Caco-2 (cell line): ENCODE results near the gene OAS1. TPM values are rescaled to one million over a fixed set of nuclear protein-coding genes. Genes with fewer than 3 reads are reported as not detected.

ENCODE experiments used
- BruUV-seq: library from RNA; stranded (reverse); fragments of 400-500 nt; replicated peaks from 2 replicates; lab custom pipeline; 2021; lab: Mats Ljungman, UMichigan
- CTCF ChIA-PET: fragments of 300-600 bp; sonication (Branson Sonifier 250); formaldehyde crosslinking; loops from one replicate; lab custom pipeline; 2022; ENCODE audit warnings: antibody characterized with exemption; lab: Charles Lee
- POLR2A ChIA-PET: fragments of 300-600 bp; sonication (Branson Sonifier 250); formaldehyde crosslinking; loops from one replicate; lab custom pipeline; 2022; ENCODE audit warnings: antibody characterized with exemption; lab: Charles Lee
- DNase-seq, 2 experiments: peaks; one replicate each; pipeline versions ENCODE4 v3.0.0 to v3.0.0-alpha.2; 2020 to 2022
- H3K27me3 ChIP-seq: replicated peaks from 2 replicates; pipeline ENCODE4 v1.6.0; 2011; ENCODE audit warnings: low read length; ENCODE audit not compliant: control insufficient read depth, insufficient read depth
- H3K36me3 ChIP-seq: 2 replicates; pipeline ENCODE4 v1.5.1; 2011; ENCODE audit warnings: low read length; ENCODE audit not compliant: control insufficient read depth, insufficient read depth
- H3K4me1 ChIP-seq: fragments of 250-450 bp; sonication (Bioruptor Pico); 2 replicates; pipeline ENCODE4 v1.5.1; 2020; ENCODE audit warnings: mild to moderate bottlenecking
- H3K4me3 ChIP-seq: 2 replicates; pipeline ENCODE4 v1.5.1; 2011; ENCODE audit warnings: low read depth, mild to moderate bottlenecking, control low read depth, low read length
- H3K9me3 ChIP-seq: fragments of 250-450 bp; sonication (Bioruptor Pico); 2 replicates; pipeline ENCODE4 v1.5.1; 2020; ENCODE audit warnings: mild to moderate bottlenecking, moderate library complexity
- H3K27ac Mint-ChIP-seq: one replicate; pipeline ENCODE4 v1.8.0; 2022; ENCODE audit warnings: mixed read lengths; ENCODE audit not compliant: unreplicated experiment
- H3K27me3 Mint-ChIP-seq: one replicate; pipeline ENCODE4 v1.8.0; 2022; ENCODE audit warnings: mixed read lengths; ENCODE audit not compliant: insufficient read depth, unreplicated experiment
- H3K36me3 Mint-ChIP-seq: one replicate; pipeline ENCODE4 v1.8.0; 2022; ENCODE audit warnings: mild to moderate bottlenecking, mixed read lengths; ENCODE audit not compliant: insufficient read depth, unreplicated experiment
- H3K4me1 Mint-ChIP-seq: one replicate; pipeline ENCODE4 v1.8.0; 2022; ENCODE audit warnings: low read depth, mixed read lengths; ENCODE audit not compliant: unreplicated experiment
- H3K4me3 Mint-ChIP-seq: one replicate; pipeline ENCODE4 v1.8.0; 2022; ENCODE audit warnings: mild to moderate bottlenecking, moderate library complexity, mixed read lengths; ENCODE audit not compliant: unreplicated experiment
- H3K9me3 Mint-ChIP-seq: one replicate; pipeline ENCODE4 v1.8.0; 2022; ENCODE audit warnings: mixed read lengths; ENCODE audit not compliant: unreplicated experiment
- CTCF ChIP-seq, 2 experiments: fragments of 200-600 bp in 1 of 2; IDR thresholded peaks; 1 replicate in 1 of 2; 2 replicates in 1 of 2; pipeline versions ENCODE4 v1.5.1 to v1.8.0; 2011 to 2022; ENCODE audit warnings: antibody characterized with exemption in 1 of 2, control low read depth in 1 of 2, inconsistent platforms in 1 of 2, low read depth in 1 of 2, low read length in 1 of 2, mild to moderate bottlenecking in 1 of 2, moderate library complexity in 1 of 2; ENCODE audit not compliant: insufficient read depth in 1 of 2, severe bottlenecking in 1 of 2, unreplicated experiment in 1 of 2
- intact Hi-C: fragments of 100-400 bp; cut with micrococcal nuclease; formaldehyde crosslinking; loops from one replicate; pipeline ENCODE4 v1.10.0; 2022; ENCODE audit not compliant: unreplicated experiment
- total RNA-seq: library from RNA; stranded (reverse); gene quantifications from 2 replicates; pipeline ENCODE4 v1.2.3, GENCODE V29; 2022

The OAS1 gene
- total RNA-seq, 1 experiment from 2014 or later = 14.2 TPM

GRCh38 chr12:112927475-112927874, 20.7 kb downstream of the OAS1 start:
- DNase-seq = no peak
- intact Hi-C loops = no loop called here
- Histone ChIP-seq H3K9me3 (peaks cover 34% of the 10 kb centered on the region), H3K4me1 (peaks cover 39% of the 10 kb centered on the region), H3K36me3 (no peaks in the 10 kb centered on the region), H3K4me3 (no peak overlapping the region), H3K27me3 (no peaks in the 10 kb centered on the region)
- peaks cover 9% of the 10 kb centered on the region for H3K9me3 Mint-ChIP-seq
- no peak overlapping the region for H3K4me3 Mint-ChIP-seq
- peaks cover 8% of the 10 kb centered on the region for H3K4me1 Mint-ChIP-seq
- CTCF ChIA-PET = no interaction called here
- peak overlapping the region; percentile 67 for H3K27ac Mint-ChIP-seq
- no peak for TF ChIP-seq CTCF (IDR thresholded peaks at IDR 0.05; ENCODE audit: insufficient read depth in 1 of 2, low read depth in 1 of 2, low read length in 1 of 2, severe bottlenecking in 1 of 2, unreplicated experiment in 1 of 2)
- BruUV-seq = no TSS peak
- peaks cover 2% of the 10 kb centered on the region for H3K27me3 Mint-ChIP-seq
- POLR2A ChIA-PET = no interaction called here
- peaks cover 10% of the 10 kb centered on the region for H3K36me3 Mint-ChIP-seq

- Histone ChIP-seq H3K27me3 (no peaks in the 10 kb centered on the region), H3K4me3 (no peak overlapping the region), H3K4me1 (peaks cover 43% of the 10 kb centered on the region), H3K9me3 (peaks cover 34% of the 10 kb centered on the region), H3K36me3 (no peaks in the 10 kb centered on the region)
- no TSS peak for BruUV-seq
- H3K27ac Mint-ChIP-seq = no peak overlapping the region
- no peak for DNase-seq
- intact Hi-C loops = no loop called here
- no peaks in the 10 kb centered on the region for H3K27me3 Mint-ChIP-seq
- ChIA-PET POLR2A (no interaction called here), CTCF (no interaction called here)
- no peak overlapping the region for H3K4me3 Mint-ChIP-seq
- H3K4me1 Mint-ChIP-seq = peaks cover 13% of the 10 kb centered on the region
- no peak for TF ChIP-seq CTCF (IDR thresholded peaks at IDR 0.05; ENCODE audit: insufficient read depth in 1 of 2, low read depth in 1 of 2, low read length in 1 of 2, severe bottlenecking in 1 of 2, unreplicated experiment in 1 of 2)
- peaks cover 9% of the 10 kb centered on the region for H3K9me3 Mint-ChIP-seq
- peaks cover 10% of the 10 kb centered on the region for H3K36me3 Mint-ChIP-seq
Measured at GRCh38 chr12:112927925-112928324, 21.2 kb downstream of the OAS1 start.

GRCh38 chr12:112928978-112929377, 22.2 kb downstream of the OAS1 start:
- no peak for TF ChIP-seq CTCF (IDR thresholded peaks at IDR 0.05; ENCODE audit: insufficient read depth in 1 of 2, low read depth in 1 of 2, low read length in 1 of 2, severe bottlenecking in 1 of 2, unreplicated experiment in 1 of 2)
- intact Hi-C loops = no loop called here
- DNase-seq = no peak
- ChIA-PET CTCF (no interaction called here), POLR2A (no interaction called here)
- peaks cover 34% of the 10 kb centered on the region for H3K9me3 ChIP-seq
- Mint-ChIP-seq H3K36me3 (peaks cover 10% of the 10 kb centered on the region), H3K9me3 (peaks cover 9% of the 10 kb centered on the region), H3K27ac (no peak overlapping the region), H3K4me3 (no peak overlapping the region), H3K4me1 (peaks cover 13% of the 10 kb centered on the region), H3K27me3 (no peaks in the 10 kb centered on the region)
- BruUV-seq = no TSS peak
- H3K4me1 ChIP-seq = peaks cover 43% of the 10 kb centered on the region
- no peaks in the 10 kb centered on the region for H3K36me3 ChIP-seq
- H3K27me3 ChIP-seq = no peaks in the 10 kb centered on the region
- H3K4me3 ChIP-seq = no peak overlapping the region
